ENCODE data around the gene ADCY3.
A peak's percentile ranks its signal among the peaks of the same experiment; 100 is the strongest.

DNA sequence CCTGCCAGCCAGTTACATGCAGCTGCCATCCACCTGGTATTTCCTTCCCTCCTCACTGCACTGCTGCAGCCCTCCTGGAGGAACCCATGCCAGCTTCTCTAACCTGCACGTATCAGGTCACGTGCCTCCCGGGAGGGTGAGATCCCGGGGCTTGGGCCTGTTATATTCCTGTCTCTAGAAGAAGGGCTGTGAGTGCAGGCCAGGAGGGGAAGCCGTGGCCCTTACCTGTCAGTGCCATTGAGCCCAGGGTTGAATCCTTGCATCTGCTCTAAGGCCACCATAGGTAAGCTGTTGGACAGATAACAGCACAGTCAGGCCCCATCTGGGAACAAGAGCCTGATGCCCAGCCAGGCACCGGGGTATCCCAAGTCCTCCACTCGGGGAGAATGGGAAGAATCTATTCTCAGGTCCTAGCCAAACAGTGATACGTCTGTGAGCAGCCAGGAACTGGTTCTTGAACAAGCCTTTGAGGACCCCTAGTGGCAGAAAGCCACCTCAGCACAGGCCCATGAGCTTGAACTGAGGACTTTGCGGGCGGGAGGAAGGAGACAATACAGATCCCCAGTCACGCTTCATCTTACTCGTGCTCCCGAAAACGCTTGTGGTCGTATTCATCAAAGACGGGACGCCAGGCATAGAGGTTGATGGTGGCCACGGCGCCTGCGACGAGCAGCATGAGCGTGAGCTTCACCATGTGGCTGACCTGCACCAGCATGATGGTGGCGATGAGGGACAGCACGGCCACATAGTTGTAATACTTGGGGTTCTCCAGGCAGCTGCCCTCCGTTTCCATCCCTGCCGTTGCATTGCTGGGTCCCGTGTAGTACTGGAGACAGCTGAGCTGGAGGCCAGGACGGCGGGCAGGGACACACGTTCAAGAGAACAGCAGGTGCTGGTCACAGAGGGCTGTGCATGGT, 92.5 kb downstream of the ADCY3 start:
- TF ChIP-seq, protein P1, sequence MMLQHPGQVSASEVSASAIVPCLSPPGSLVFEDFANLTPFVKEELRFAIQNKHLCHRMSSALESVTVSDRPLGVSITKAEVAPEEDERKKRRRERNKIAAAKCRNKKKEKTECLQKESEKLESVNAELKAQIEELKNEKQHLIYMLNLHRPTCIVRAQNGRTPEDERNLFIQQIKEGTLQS (IDR thresholded peaks at IDR 0.05; ENCODE audit: borderline replicate concordance, extremely low read depth, low read depth, low read length), result no peak
- TF ChIP-seq SP1 (IDR thresholded peaks at IDR 0.05; ENCODE audit: low read depth, low read length) (no peak), GABPA (IDR thresholded peaks at IDR 0.05; ENCODE audit: low read depth) (no peak), NFIC (IDR thresholded peaks at IDR 0.05; ENCODE audit: low read depth, low read length) (no peak)
- TF ChIP-seq, protein P2, sequence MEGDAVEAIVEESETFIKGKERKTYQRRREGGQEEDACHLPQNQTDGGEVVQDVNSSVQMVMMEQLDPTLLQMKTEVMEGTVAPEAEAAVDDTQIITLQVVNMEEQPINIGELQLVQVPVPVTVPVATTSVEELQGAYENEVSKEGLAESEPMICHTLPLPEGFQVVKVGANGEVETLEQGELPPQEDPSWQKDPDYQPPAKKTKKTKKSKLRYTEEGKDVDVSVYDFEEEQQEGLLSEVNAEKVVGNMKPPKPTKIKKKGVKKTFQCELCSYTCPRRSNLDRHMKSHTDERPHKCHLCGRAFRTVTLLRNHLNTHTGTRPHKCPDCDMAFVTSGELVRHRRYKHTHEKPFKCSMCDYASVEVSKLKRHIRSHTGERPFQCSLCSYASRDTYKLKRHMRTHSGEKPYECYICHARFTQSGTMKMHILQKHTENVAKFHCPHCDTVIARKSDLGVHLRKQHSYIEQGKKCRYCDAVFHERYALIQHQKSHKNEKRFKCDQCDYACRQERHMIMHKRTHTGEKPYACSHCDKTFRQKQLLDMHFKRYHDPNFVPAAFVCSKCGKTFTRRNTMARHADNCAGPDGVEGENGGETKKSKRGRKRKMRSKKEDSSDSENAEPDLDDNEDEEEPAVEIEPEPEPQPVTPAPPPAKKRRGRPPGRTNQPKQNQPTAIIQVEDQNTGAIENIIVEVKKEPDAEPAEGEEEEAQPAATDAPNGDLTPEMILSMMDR (IDR thresholded peaks at IDR 0.05 in 2 of 3, conservative IDR thresholded peaks at IDR 0.05 in 1 of 3; ENCODE audit: control insufficient read depth in 2 of 3, extremely low read depth in 1 of 3, insufficient read depth in 1 of 3, low read depth in 3 of 3, low read length in 3 of 3), result peak; percentile 92 to 97 (median 92)
